RWPE1 (cell line): ENCODE data around the gene PCBD1.

Source experiments
- CTCF ChIA-PET: fragments of 350-600 bp; sonication (Branson Sonifier 250); formaldehyde crosslinking; extraction: SDS; loops from one replicate; lab custom pipeline; 2021; lab: Yijun Ruan, JAX
- POLR2A ChIA-PET: fragments of 400-600 bp; formaldehyde crosslinking; extraction: SDS; loops from one replicate; lab custom pipeline; 2020; ENCODE audit warnings: antibody characterized with exemption; ENCODE audit not compliant: low non-redundant PET; lab: Yijun Ruan, JAX
- DNase-seq: peaks from one replicate; pipeline ENCODE4 v3.0.0; 2012; ENCODE audit warnings: low spot score
- H3K27ac ChIP-seq: fragments of 450-650 bp; 2 replicates; pipeline ENCODE4 v1.5.1; 2017
- TF ChIP-seq, protein P1 (sequence below): fragments of 450-650 bp; conservative IDR thresholded peaks from 2 replicates; pipeline ENCODE4 v1.5.1; 2017; ENCODE audit warnings: low read depth, mild to moderate bottlenecking

Gene PCBD1

DNA sequence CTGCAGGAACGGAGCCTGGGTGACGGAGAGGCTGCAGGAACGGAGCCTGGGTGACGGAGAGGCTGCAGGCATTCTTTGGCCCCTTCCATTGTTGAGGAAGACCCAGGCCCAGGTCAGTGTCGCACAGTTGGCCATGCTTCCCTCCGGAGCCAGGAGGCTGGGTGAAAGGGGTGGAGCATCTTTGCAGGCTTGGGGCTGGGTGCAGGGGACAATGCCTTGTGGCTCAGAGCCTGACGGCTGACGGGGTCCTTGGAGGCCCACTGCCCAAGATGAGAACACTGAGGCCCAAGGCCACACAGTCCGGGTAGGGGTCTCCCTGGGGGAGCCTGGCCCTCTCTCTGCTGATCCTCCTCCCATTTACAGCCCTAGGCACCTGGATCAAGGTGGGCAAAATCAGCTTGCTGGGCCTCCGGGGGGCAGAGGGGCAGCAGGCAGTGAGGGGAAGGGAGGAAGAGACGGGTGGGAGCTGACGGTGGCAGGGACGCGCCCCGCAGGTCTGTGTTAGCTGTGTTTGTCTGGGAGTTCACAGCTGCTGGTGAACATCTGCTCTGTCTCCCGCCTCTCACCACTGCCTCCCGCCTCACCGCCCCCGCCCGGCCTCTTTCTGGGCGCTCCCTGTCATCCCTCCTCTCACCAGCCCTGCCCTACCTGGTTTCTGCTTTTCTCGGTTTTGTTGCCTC lies 30.6 kb upstream of the PCBD1 start:
- DNase-seq: no peak
- TF ChIP-seq, protein P1, sequence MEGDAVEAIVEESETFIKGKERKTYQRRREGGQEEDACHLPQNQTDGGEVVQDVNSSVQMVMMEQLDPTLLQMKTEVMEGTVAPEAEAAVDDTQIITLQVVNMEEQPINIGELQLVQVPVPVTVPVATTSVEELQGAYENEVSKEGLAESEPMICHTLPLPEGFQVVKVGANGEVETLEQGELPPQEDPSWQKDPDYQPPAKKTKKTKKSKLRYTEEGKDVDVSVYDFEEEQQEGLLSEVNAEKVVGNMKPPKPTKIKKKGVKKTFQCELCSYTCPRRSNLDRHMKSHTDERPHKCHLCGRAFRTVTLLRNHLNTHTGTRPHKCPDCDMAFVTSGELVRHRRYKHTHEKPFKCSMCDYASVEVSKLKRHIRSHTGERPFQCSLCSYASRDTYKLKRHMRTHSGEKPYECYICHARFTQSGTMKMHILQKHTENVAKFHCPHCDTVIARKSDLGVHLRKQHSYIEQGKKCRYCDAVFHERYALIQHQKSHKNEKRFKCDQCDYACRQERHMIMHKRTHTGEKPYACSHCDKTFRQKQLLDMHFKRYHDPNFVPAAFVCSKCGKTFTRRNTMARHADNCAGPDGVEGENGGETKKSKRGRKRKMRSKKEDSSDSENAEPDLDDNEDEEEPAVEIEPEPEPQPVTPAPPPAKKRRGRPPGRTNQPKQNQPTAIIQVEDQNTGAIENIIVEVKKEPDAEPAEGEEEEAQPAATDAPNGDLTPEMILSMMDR: no peak
- POLR2A ChIA-PET: no interaction called here
- no peak overlapping the region for H3K27ac ChIP-seq
- CTCF ChIA-PET: interaction anchor here (1.2 kb wide), 1 partner anchor 16 kb away, joined by 4 read pairs; no protein-coding TSS in a partner anchor

DNA sequence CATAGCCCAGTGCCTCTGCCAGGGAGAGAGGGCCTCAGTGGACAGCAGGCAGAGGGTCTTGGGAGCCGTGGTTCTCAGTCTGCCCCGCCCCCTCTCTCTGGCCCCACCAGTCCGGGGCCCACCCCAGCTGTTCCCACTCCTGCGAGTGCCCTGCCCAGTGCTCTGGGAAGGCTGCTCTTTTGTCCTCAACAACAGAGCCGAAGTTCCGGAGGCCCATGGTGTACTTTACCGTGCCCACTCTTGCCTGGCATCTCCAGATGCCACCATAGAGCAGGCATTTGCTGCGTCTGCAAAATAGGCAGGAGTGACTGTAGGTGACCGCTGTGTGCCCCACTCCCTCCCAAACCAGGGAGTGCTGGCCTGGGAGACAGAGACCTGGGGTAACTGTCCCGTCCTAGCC lies 29.3 kb upstream of the PCBD1 start:
- TF ChIP-seq, protein P1: no peak
- no peak for DNase-seq
- ChIA-PET POLR2A (interaction anchor here (0.6 kb wide), 1 partner anchor 19 kb away, joined by 3 read pairs; no protein-coding TSS in a partner anchor), CTCF (interaction anchor here (0.6 to 1.2 kb wide), 3 partner anchors 11 to 648 kb away, joined by 3 to 4 read pairs (median 3); no protein-coding TSS in a partner anchor)
- no peak overlapping the region for H3K27ac ChIP-seq

DNA sequence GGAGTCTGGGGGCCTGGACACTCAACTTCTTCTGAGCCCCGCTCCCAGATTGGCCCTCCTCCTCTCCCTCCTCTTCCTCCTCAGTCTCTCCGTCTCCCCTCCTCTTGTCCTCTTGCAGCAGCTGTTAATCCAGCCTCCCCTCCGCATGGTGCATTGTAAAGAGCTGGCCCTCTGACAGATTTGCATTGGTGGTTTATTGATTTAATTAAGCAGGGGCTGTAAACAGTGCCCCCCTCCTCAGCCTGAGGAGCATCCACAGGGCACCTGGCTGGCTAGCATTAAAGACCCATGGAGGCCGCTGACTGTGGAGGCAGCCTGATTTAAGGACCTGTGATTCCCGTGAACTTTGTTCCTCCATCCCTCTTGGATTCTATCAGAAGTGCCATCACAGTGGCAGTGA lies 28.9 kb upstream of the PCBD1 start:
- CTCF ChIA-PET: interaction anchor here (0.6 to 1.3 kb wide), 4 partner anchors 10 to 292 kb away, joined by 3 to 4 read pairs (median 4); no protein-coding TSS in a partner anchor
- POLR2A ChIA-PET: no interaction called here
- TF ChIP-seq, protein P1: no peak
- DNase-seq: no peak
- no peak overlapping the region for H3K27ac ChIP-seq

DNA sequence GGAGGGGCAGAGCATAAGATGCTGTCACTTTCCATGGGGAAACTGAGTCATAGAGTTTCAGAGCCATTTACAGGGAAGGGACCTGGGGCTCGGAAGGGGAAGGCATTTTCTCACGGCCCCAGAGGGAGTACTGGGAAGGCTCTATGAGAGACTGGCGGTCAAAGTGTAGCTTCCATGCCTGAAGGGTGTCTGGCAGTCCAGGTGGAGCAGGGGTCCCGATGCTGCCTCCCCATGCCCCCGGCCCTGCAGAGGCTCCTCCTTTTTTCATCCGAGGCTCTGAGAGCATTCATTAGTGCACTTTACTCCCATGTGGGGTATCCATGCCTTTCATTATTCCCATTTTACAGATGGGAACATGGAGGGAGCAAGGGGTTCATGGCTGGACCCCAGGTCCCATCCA lies 27.9 kb upstream of the PCBD1 start:
- ChIA-PET POLR2A (no interaction called here), CTCF (interaction anchor here (1.0 to 1.3 kb wide), 2 partner anchors 13 to 293 kb away, joined by 3 to 4 read pairs; no protein-coding TSS in a partner anchor)
- no peak overlapping the region for H3K27ac ChIP-seq
- TF ChIP-seq, protein P1: no peak
- no peak for DNase-seq

DNA sequence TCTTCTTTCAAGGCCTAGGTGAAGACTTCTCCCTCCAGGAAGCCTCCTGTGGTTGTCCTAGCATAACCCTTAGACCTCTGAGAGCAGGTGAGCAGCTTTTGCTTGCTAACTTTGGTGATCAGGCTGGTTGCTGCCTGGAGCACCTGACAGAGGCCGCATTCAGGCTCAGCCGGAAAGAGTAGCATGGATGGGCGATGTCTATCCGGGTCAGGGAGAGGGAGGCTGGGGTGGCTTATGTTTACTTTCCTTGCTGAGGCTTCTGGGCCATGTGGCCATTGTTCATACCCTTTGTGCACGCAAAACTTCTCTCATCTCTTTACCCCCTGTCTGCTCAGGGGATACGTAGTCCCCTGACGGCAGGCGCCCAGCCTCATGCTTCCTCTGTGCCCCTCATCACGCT lies 27.4 kb upstream of the PCBD1 start:
- DNase-seq: no peak
- ChIA-PET POLR2A (no interaction called here), CTCF (interaction anchor here (1.3 to 1.8 kb wide), 2 partner anchors 13 kb away, joined by 4 to 8 read pairs; no protein-coding TSS in a partner anchor)
- H3K27ac ChIP-seq: no peak overlapping the region
- TF ChIP-seq, protein P1: no peak

DNA sequence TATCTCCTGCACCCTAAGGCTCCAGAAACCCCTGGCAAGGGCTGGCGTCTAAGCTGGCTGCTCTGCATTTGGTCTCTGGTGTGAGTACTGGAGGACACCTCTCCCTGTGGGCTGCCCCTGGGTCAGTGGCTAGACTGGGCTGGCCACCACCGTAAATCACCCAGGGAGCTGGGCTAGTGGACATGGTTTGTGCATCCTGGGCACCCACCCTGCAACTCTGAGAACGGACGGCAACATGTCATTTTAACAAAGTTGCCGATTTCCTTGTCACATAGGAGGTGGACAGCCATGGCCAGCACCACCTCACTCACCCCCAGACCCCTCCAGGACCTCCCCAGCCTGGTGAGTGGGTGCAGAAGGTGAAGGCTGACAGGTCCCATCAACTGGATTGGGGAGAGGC lies 26.8 kb upstream of the PCBD1 start:
- DNase-seq: no peak
- ChIA-PET POLR2A (no interaction called here), CTCF (interaction anchor here (1.8 kb wide), 1 partner anchor 12 kb away, joined by 8 read pairs; no protein-coding TSS in a partner anchor)
- TF ChIP-seq, protein P1: no peak
- no peak overlapping the region for H3K27ac ChIP-seq
